HUES6 (cell line): ENCODE data around the gene BICD1.

Experiments used
- H3K27ac ChIP-seq: 2 replicates; pipeline ENCODE4 v1.7.0; 2013; ENCODE audit warnings: low read depth, mild to moderate bottlenecking, low read length, inconsistent platforms
- H3K27me3 ChIP-seq: 2 replicates; pipeline ENCODE4 v1.6.1; 2013; ENCODE audit warnings: low read length; ENCODE audit not compliant: control insufficient read depth, insufficient read depth
- H3K36me3 ChIP-seq: 2 replicates; pipeline ENCODE4 v1.6.1; 2013; ENCODE audit warnings: low read length; ENCODE audit not compliant: control insufficient read depth, insufficient read depth
- H3K4me1 ChIP-seq: 2 replicates; pipeline ENCODE4 v1.6.1; 2013; ENCODE audit warnings: low read length; ENCODE audit not compliant: control insufficient read depth, insufficient read depth
- H3K4me3 ChIP-seq: 2 replicates; pipeline ENCODE4 v1.5.1; 2013; ENCODE audit warnings: low read depth, low read length
- H3K9ac ChIP-seq: one replicate; pipeline ENCODE4 v1.6.1; 2013; ENCODE audit warnings: mild to moderate bottlenecking, low read length
- H3K9me3 ChIP-seq: 2 replicates; pipeline ENCODE4 v1.6.1; 2013; ENCODE audit warnings: low read depth, low read length; ENCODE audit not compliant: control insufficient read depth, insufficient read depth

The BICD1 gene

DNA sequence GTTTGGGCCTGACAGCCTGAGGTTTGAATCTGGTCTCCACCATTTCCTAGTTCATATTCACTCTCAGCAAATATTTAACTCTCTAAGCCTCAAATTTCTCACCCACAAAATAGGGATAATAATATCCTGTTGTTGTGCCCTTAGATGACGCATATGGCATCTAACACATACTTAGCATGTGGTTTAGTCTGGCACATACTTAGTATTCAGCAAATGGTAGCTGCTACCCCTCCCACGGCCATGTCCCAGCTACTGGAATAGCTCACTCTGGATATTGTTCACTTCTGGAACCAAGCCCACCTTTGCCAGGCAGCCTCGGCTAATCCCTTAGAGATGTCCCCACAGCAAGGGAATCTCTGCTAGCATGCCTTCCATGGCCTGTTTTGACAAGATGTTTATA lies 53.3 kb downstream of the BICD1 start:
- H3K27me3 ChIP-seq, result no peaks in the 10 kb centered on the region
- H3K27ac ChIP-seq, result no peak overlapping the region
- no peak overlapping the region for H3K4me3 ChIP-seq
- H3K9ac ChIP-seq, result no peak overlapping the region
- H3K9me3 ChIP-seq, result no peaks in the 10 kb centered on the region
- H3K36me3 ChIP-seq, result peaks cover 5% of the 10 kb centered on the region; the same call in 1 of the 2 replicates
- peaks cover 22% of the 10 kb centered on the region for H3K4me1 ChIP-seq

DNA sequence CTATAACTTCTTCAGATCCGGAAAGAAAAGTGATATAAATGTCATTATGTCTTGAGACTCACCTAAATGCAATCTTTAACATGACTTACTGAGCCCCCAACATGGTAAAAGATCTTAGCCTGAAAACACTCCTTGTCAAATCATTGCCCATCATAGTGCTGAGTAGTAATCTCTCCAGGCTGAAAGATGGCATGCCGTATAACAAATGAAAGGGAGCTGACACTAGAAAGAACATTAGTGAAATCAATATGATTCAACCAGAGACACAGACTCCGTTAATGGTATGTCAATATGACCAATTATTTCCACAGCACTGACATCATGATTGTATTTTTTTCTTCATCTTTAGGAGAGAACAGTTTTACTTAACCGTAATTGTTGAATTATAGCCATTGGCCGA lies 54.4 kb downstream of the BICD1 start:
- no peak overlapping the region for H3K9ac ChIP-seq
- no peaks in the 10 kb centered on the region for H3K9me3 ChIP-seq
- H3K4me1 ChIP-seq, result peaks cover 11% of the 10 kb centered on the region
- no peaks in the 10 kb centered on the region for H3K27me3 ChIP-seq
- peaks cover 5% of the 10 kb centered on the region; the same call in 1 of the 2 replicates for H3K36me3 ChIP-seq
- H3K4me3 ChIP-seq, result no peak overlapping the region
- no peak overlapping the region for H3K27ac ChIP-seq

DNA sequence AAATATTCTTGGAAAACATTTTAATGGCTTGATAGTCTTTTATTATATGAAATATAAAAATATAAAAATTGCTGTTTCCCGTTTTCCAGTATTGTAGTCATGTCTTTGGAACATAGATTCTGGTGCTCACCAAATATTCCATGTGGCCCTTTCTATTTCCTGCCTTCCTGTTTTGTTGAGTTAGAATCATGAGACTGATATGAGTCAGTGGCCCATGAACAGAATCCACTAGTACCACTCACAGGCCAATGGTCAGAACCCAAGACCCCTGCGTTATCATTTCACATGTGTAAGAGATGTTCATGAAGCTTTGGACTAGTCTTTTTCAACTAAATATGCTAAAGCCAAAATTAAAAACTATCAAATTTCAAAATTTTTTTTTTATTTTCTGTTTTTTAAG lies 56.9 kb downstream of the BICD1 start:
- Histone ChIP-seq H3K9me3 (no peaks in the 10 kb centered on the region), H3K27me3 (no peaks in the 10 kb centered on the region), H3K9ac (no peak overlapping the region), H3K4me1 (0 out of 2 replicates have a peak, but pooled peaks cover 1% of the 10 kb centered on the region), H3K36me3 (peaks cover 5% of the 10 kb centered on the region; the same call in 1 of the 2 replicates), H3K27ac (no peak overlapping the region), H3K4me3 (no peak overlapping the region)

DNA sequence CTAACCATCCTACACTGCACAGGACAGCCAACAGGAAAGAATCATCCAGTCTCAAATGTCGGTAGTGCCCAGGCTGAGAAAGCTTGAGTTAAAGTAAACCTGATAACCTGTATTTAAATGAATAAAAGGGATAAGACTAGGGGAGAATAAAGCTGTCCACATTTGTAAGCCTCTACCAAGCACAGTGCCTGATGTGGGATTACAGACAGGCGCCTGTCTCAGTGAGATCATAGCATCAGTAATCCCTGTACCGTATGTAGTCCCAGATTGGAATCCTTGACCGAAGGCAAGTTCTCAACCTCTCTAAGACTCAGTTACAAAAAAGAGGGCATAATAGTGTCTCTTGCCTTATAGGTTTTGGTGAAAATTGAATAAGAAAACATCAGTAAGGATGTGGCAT lies 59.9 kb downstream of the BICD1 start:
- no peak overlapping the region for H3K27ac ChIP-seq
- no peak overlapping the region for H3K4me3 ChIP-seq
- no peaks in the 10 kb centered on the region; the same call in 1 of the 2 replicates for H3K36me3 ChIP-seq
- no peaks in the 10 kb centered on the region for H3K27me3 ChIP-seq
- peaks cover 14% of the 10 kb centered on the region for H3K4me1 ChIP-seq
- H3K9me3 ChIP-seq, result no peaks in the 10 kb centered on the region
- no peak overlapping the region for H3K9ac ChIP-seq

DNA sequence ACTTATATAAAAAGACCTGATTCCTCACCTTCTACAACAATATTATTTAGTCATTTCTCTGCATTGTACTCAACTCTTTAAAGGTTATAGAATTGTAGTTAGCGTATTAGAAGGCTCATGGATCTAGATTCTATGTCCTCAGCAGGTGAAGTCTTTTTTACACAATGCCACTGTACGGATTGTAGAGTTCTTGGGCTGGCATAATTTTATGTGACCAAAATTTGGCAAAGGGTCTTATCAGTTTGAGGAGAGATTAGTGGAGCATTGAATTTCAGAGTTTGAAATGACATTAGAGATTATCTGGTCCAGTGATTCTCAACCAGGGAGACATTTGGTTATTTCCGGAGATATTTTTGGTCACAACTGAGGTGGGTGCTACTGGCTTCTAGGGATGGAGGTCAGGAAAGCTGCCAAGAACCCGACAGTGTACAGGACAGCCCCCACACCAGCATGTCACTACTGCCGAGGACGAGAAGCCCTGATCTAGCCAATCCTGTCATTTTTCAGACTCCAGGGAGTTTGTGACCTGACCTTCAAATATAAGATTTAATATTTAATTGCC lies 63.9 kb downstream of the BICD1 start:
- Histone ChIP-seq H3K4me3 (no peak overlapping the region), H3K4me1 (peaks cover 28% of the 10 kb centered on the region), H3K36me3 (no peaks in the 10 kb centered on the region), H3K27me3 (no peaks in the 10 kb centered on the region), H3K9ac (no peak overlapping the region), H3K27ac (peak overlapping the region; percentile 15; the same call in 1 of the 2 replicates), H3K9me3 (no peaks in the 10 kb centered on the region)

DNA sequence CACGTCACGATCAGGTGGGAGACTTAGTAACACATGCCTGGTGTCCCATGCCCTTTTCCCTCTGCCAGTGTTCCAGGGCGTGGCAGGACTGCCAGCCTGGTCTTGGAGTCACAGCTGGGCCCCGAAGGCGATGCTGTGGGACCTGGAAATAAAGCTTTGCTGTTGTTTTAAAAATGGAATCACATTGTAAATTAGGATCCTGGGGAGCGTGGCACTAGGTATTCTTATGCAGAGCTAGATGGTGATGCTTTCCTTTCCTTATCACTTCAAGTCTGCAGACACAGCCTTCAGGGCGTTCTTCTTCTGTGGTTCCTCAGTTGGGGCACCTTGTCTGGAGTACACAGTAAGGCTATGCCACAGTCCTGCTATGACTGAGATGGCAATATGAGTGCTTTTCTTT lies 64.6 kb downstream of the BICD1 start:
- H3K4me1 ChIP-seq, result peaks cover 28% of the 10 kb centered on the region
- no peaks in the 10 kb centered on the region for H3K27me3 ChIP-seq
- H3K4me3 ChIP-seq, result peak overlapping the region; percentile 10
- no peaks in the 10 kb centered on the region for H3K36me3 ChIP-seq
- no peaks in the 10 kb centered on the region for H3K9me3 ChIP-seq
- H3K9ac ChIP-seq, result no peak overlapping the region
- H3K27ac ChIP-seq, result peak overlapping the region; percentile 15; the same call in 1 of the 2 replicates

DNA sequence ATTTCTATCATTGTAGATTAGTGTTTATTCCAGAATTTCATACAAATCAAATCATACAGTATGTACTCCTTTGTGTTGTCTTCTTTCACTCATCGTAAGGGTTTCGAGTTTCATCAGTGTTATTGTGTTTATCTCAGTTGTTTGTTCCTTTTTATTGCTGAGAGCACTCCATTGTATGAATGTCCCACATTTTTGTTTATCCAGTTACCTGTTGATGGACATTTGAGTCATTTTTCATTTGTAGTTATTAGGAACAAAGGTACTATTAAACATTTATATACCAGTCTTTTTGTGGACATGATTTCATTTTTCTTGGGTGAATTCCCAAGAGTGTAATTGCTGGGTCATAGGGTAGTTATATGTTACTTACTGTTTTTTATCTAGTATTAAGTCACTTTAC lies 70.0 kb downstream of the BICD1 start:
- H3K9me3 ChIP-seq, result no peaks in the 10 kb centered on the region
- no peaks in the 10 kb centered on the region for H3K36me3 ChIP-seq
- no peak overlapping the region for H3K27ac ChIP-seq
- H3K9ac ChIP-seq, result no peak overlapping the region
- H3K27me3 ChIP-seq, result no peaks in the 10 kb centered on the region
- no peak overlapping the region for H3K4me3 ChIP-seq
- peaks cover 38% of the 10 kb centered on the region for H3K4me1 ChIP-seq

DNA sequence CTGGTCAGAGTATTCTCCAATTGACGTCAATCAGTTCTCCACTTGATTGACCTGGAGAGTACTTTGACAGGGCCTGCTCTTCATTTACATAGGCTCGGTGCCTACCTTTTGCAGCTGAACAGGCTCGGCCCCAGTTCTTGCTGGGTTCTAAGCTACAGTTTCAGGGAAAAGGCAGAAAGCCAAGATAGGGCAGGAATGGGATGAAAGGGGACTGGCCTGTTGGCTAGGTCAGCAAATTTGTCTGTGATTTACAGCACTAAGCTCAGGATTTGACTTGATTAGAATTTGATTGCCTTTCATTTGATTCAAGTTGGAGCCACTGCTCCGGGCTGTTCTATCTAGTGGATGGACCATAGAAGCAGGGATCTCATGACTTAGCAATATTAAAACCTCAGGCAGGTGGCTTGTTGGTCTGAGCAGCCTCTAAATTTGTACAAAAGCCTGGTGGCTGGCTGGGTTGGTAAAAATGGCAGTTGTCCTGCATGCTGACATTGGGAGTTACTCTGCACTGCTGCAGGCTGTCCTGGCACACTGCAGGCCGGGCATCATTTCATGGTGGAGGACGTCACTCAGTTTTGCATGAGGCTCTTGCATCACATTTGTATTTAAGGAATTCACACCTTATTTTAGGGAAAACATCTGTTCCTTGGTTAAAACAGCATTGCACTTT lies 71.8 kb downstream of the BICD1 start:
- Histone ChIP-seq H3K4me3 (no peak overlapping the region), H3K36me3 (no peaks in the 10 kb centered on the region), H3K27me3 (no peaks in the 10 kb centered on the region), H3K9me3 (no peaks in the 10 kb centered on the region), H3K4me1 (peaks cover 29% of the 10 kb centered on the region), H3K27ac (peak overlapping the region; percentile 24; the same call in 1 of the 2 replicates), H3K9ac (no peak overlapping the region)

DNA sequence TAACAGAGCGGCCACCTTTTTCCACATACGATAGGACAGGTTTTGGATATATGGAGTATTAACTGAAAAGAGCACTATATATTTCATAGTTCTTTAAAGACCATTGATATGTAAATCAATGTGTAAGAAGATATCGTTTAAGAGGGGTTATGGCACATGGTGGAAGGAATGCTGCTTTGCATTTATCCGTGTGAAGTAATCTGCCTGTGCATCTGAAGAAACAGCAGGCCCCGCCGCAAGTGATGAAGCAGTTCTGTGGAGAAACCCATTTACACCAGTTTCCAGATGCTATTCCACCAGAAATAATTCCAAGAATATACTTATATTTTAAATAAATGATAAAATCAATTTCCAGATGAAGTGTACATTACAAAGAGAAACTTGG lies 72.4 kb downstream of the BICD1 start:
- Histone ChIP-seq H3K36me3 (no peaks in the 10 kb centered on the region), H3K27ac (0 out of 2 replicates have a peak overlapping the region, but pooled peaks have one; percentile 24), H3K27me3 (no peaks in the 10 kb centered on the region), H3K9me3 (no peaks in the 10 kb centered on the region), H3K4me1 (peaks cover 29% of the 10 kb centered on the region), H3K9ac (no peak overlapping the region), H3K4me3 (no peak overlapping the region)

DNA sequence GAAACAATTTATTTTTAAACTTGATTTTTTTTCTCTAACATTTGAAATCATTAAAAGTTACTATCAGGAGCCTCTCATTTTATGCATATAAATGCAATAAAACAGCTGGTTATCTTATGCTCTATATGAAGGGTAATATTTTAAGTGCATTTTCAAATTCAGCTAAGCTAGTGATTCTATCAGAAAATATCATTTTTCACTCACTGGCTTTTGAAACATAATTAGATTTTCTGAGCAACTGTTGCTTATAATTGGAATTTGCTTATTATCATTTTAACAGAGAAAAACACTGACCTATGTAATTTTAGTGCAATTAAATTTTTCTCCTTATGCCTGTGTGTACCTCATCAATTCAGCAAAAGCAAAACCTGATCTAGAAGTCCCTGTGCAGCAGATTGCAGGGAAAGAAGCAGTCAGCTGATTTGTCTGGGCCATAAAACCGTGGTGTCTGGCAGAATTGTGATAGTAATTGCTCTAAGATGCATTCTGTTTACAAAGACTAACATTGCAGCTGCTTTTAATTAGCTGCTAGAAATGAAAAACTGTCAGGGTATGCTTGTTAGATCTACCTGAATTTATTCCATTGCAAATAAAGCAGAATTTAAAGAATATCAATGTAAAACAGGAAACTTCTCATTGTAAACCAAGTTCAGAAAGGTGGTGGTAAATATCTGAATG lies 75.0 kb downstream of the BICD1 start:
- Histone ChIP-seq H3K4me1 (peaks cover 29% of the 10 kb centered on the region), H3K4me3 (no peak overlapping the region), H3K36me3 (peaks cover 13% of the 10 kb centered on the region), H3K9me3 (no peaks in the 10 kb centered on the region), H3K27me3 (no peaks in the 10 kb centered on the region), H3K27ac (no peak overlapping the region), H3K9ac (no peak overlapping the region)

DNA sequence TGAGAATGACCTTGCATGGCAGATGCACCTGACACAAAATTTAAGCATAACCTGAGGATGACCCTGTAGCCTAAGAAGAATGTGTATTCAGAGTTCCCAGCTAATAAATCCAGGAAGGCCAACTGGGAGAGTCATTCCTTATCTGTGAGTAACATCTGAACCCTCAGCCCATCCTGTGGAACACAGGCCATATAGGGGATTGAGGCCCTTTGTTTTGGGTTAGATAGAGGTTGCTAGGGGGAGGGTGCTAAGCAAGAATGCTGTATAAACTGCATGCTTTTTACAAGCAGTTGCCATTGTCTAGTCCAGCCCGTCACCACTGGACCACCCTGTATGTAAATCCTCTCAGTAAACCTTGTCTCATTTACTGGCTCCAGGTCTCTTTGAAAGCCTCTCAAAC lies 77.0 kb downstream of the BICD1 start:
- Histone ChIP-seq H3K9me3 (no peaks in the 10 kb centered on the region), H3K36me3 (peaks cover 20% of the 10 kb centered on the region), H3K4me3 (no peak overlapping the region), H3K9ac (no peak overlapping the region), H3K4me1 (peaks cover 23% of the 10 kb centered on the region), H3K27me3 (no peaks in the 10 kb centered on the region), H3K27ac (no peak overlapping the region)
